ENCODE measurements around the gene BIN1. TPM values are rescaled to one million over a fixed set of nuclear protein-coding genes. Genes with fewer than 3 reads are reported as not detected.

The BIN1 gene
- polyA plus RNA-seq, 1 of the 3 experiments (the other 2 are of a cell fraction), result 40.3 TPM

- TF ChIP-seq POLR2AphosphoS5 (IDR thresholded peaks at IDR 0.05; ENCODE audit: low read depth, low read length), result no peak
- no peak for TF ChIP-seq CHD2 (IDR thresholded peaks at IDR 0.05; ENCODE audit: low read length, partially characterized antibody)
- no peak for TF ChIP-seq RFX5 (IDR thresholded peaks at IDR 0.05; ENCODE audit: low read length)
- TF ChIP-seq CTCF (IDR thresholded peaks at IDR 0.05), result no peak
- TF ChIP-seq ZBTB33 (IDR thresholded peaks at IDR 0.05; ENCODE audit: borderline replicate concordance, low read depth), result no peak
- no peak for TF ChIP-seq MXI1 (IDR thresholded peaks at IDR 0.05; ENCODE audit: low read depth, low read length)
- no peak for TF ChIP-seq MEF2A (IDR thresholded peaks at IDR 0.05; ENCODE audit: borderline replicate concordance, low read depth)
- TF ChIP-seq REST (IDR thresholded peaks at IDR 0.05; ENCODE audit: low read depth, low read length), result no peak
- no peak for TF ChIP-seq USF2 (IDR thresholded peaks at IDR 0.05; ENCODE audit: borderline replicate concordance, low read depth, low read length)
- TF ChIP-seq ELF1 (IDR thresholded peaks at IDR 0.05), result no peak
- TF ChIP-seq EZH2phosphoT487 (IDR thresholded peaks at IDR 0.05; ENCODE audit: borderline replicate concordance, low read depth), result no peak
- H2AFZ ChIP-seq (ENCODE audit: low read depth), result no peak overlapping the region
- no peak for DNase-seq
- no peaks in the 10 kb centered on the region for H3K27me3 ChIP-seq (ENCODE audit: insufficient read depth)
- ChIA-PET CTCF (interaction anchor here (1.2 to 6.2 kb wide), 2 partner anchors 14 to 32 kb away, joined by 4 to 32 read pairs; no protein-coding TSS in a partner anchor), POLR2A (no interaction called here)
- H3K79me2 ChIP-seq (ENCODE audit: insufficient read depth), result no peaks in the 10 kb centered on the region; the same call in none of the 2 replicates
- no peaks in the 10 kb centered on the region for H3K9me2 ChIP-seq
- H4K20me1 ChIP-seq (ENCODE audit: insufficient read depth), result 0 out of 2 replicates have a peak, but pooled peaks cover 10% of the 10 kb centered on the region
- H3K9me3 ChIP-seq, result no peaks in the 10 kb centered on the region
- H3K36me3 ChIP-seq (replicated peaks in 1 of 2; ENCODE audit: control insufficient read depth in 1 of 2, insufficient read depth in 2 of 2, low read length in 1 of 2), result no peaks in the 10 kb centered on the region
- no peak overlapping the region for H3K9ac ChIP-seq
- H3K4me1 ChIP-seq (ENCODE audit: control insufficient read depth in 1 of 2, insufficient read depth in 2 of 2, low read depth in 1 of 2, low read length in 1 of 2), result peaks cover 8 to 46% of the 10 kb centered on the region in 2 experiments; a peak in 2 of 4 replicates
- WGBS (ENCODE audit: low lambda C conversion rate), result 91% methylated on average over 16 of the region's 28 CpGs
- H3K27ac ChIP-seq (ENCODE audit: low read depth in 2 of 2, low read length in 1 of 2), result no peak overlapping the region; a peak in 1 of 4 replicates
- H3K4me2 ChIP-seq, result no peak overlapping the region
- H3K4me3 ChIP-seq (ENCODE audit: low read depth in 2 of 2, low read length in 1 of 2), result no peak overlapping the region
- H3F3A ChIP-seq (replicated peaks; ENCODE audit: insufficient read depth), result peaks cover 4% of the 10 kb centered on the region
These were observed 24.9 kb downstream of the BIN1 start for GRCh38 chr2:127081826-127082633.
